ENCODE data around the gene ZNF462.

The ZNF462 gene

GRCh38 chr9:106930477-106930876, 67.5 kb downstream of the ZNF462 start:
- Histone ChIP-seq H3K4me1 (ENCODE audit: control insufficient read depth in 1 of 2, insufficient read depth in 1 of 2, low read depth in 1 of 2, low read length in 1 of 2) (no peaks in the 10 kb centered on the region), H3K9me3 (no peaks in the 10 kb centered on the region), H3K27me3 (no peaks in the 10 kb centered on the region), H3K27ac (no peak overlapping the region), H3K36me3 (no peaks in the 10 kb centered on the region), H3K4me3 (ENCODE audit: low read depth in 1 of 2, low read length in 1 of 2) (no peak overlapping the region)
- TF ChIP-seq CTCF (IDR thresholded peaks at IDR 0.05), result no peak

DNA sequence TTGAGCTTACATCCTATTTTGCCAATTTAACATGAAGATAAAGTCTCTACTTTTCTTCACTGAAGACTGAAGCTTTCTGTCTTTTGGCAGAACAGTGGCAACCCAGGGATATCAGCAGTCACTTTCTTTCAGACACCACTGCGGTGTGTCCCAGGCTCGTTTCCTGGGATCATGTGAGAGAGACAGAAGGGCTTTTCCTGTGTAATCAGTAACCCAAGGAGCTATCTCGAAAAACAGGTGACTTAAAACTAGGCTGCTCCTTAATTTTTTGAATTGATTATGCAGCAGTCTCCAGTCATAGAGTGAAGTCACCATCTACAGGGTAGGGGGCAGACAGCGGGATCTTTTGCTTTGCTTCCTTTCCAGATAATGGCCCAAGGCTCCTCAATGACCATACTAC, 68.5 kb downstream of the ZNF462 start:
- no peak for TF ChIP-seq CTCF (IDR thresholded peaks at IDR 0.05)
- H3K27ac ChIP-seq, result no peak overlapping the region
- H3K36me3 ChIP-seq, result no peaks in the 10 kb centered on the region
- no peaks in the 10 kb centered on the region for H3K4me1 ChIP-seq (ENCODE audit: control insufficient read depth in 1 of 2, insufficient read depth in 1 of 2, low read depth in 1 of 2, low read length in 1 of 2)
- H3K4me3 ChIP-seq (ENCODE audit: low read depth in 1 of 2, low read length in 1 of 2), result no peak overlapping the region
- no peaks in the 10 kb centered on the region for H3K9me3 ChIP-seq
- no peaks in the 10 kb centered on the region for H3K27me3 ChIP-seq

DNA sequence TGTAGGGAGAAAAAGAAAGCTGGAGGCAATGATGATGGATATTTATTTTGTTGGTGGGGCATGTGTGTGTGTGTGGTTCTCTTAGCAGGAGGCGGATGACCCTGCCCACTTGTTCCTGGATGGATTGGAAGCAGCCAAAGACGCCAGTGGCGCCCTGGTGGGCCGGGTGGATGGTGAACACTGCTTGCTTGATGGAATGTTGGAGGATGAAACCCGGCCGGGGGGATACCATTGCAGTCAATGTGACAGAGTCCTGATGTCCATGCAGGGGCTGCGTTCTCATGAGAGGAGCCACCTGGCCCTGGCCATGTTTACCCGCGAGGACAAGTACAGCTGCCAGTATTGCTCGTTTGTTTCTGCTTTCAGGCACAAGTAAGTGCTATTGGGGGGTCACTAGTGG, 69.2 kb downstream of the ZNF462 start:
- Histone ChIP-seq H3K36me3 (no peaks in the 10 kb centered on the region), H3K27ac (no peak overlapping the region)
- TF ChIP-seq CTCF (IDR thresholded peaks at IDR 0.05), result no peak

GRCh38 chr9:106932675-106933074, 69.7 kb downstream of the ZNF462 start:
- Histone ChIP-seq H3K27me3 (no peaks in the 10 kb centered on the region), H3K27ac (no peak overlapping the region), H3K4me3 (ENCODE audit: low read depth in 1 of 2, low read length in 1 of 2) (no peak overlapping the region), H3K9me3 (no peaks in the 10 kb centered on the region), H3K36me3 (no peaks in the 10 kb centered on the region), H3K4me1 (ENCODE audit: control insufficient read depth in 1 of 2, insufficient read depth in 1 of 2, low read depth in 1 of 2, low read length in 1 of 2) (no peaks in the 10 kb centered on the region)
- TF ChIP-seq CTCF (IDR thresholded peaks at IDR 0.05), result no peak

More for the DNA sequence above, 69.2 kb downstream of the ZNF462 start:
- Histone ChIP-seq H3K4me1 (ENCODE audit: control insufficient read depth in 1 of 2, insufficient read depth in 1 of 2, low read depth in 1 of 2, low read length in 1 of 2) (no peaks in the 10 kb centered on the region), H3K9me3 (no peaks in the 10 kb centered on the region), H3K4me3 (ENCODE audit: low read depth in 1 of 2, low read length in 1 of 2) (no peak overlapping the region), H3K27me3 (no peaks in the 10 kb centered on the region)

DNA sequence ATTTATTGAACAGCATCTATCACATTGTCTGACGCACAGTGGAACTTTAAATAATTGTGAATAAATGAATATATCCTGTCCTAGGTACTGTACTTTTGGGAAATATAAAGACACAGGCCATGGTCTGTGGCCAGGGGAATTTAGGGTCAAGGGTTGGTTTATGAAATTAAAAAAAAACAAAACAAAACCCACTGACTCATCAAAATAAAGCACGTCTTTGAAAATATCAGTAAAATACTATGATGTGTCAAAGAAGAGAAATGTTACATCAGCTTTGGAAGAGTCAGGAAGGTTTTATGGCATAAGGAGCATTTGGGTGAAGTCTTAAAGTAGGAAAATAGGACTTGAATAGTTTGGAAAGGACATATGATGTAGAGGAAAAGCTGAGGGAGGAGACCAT, 70.5 kb downstream of the ZNF462 start:
- TF ChIP-seq CTCF (IDR thresholded peaks at IDR 0.05), result no peak
- H3K36me3 ChIP-seq, result no peaks in the 10 kb centered on the region
- no peak overlapping the region for H3K4me3 ChIP-seq (ENCODE audit: low read depth in 1 of 2, low read length in 1 of 2)

More for the DNA sequence above, 70.5 kb downstream of the ZNF462 start:
- no peaks in the 10 kb centered on the region for H3K9me3 ChIP-seq
- H3K27me3 ChIP-seq, result no peaks in the 10 kb centered on the region
- H3K27ac ChIP-seq, result no peak overlapping the region
- no peaks in the 10 kb centered on the region for H3K4me1 ChIP-seq (ENCODE audit: control insufficient read depth in 1 of 2, insufficient read depth in 1 of 2, low read depth in 1 of 2, low read length in 1 of 2)
